HG03460 (cell line): Measurements from ENCODE around the gene GALNT16.
"Not testable (repeated sequence)": the region's sequence is repeated elsewhere in the genome, so short reads cannot be mapped to it uniquely, and the experiment has no call there.

Experiments
- ATAC-seq: cut with Tn5 transposase; IDR thresholded peaks from one replicate; pipeline ENCODE4 v1.9.1; 2021; ENCODE audit not compliant: unreplicated experiment

Gene GALNT16

GRCh38 chr14:69358966-69359365, 99.0 kb downstream of the GALNT16 start:
- no peak for ATAC-seq

GRCh38 chr14:69360438-69361108, 100.6 kb downstream of the GALNT16 start:
- ATAC-seq: peak; percentile 46

GRCh38 chr14:69363055-69363454, 103.1 kb downstream of the GALNT16 start:
- ATAC-seq: no peak

- no peak for ATAC-seq
These were observed 104.0 kb downstream of the GALNT16 start for GRCh38 chr14:69363964-69364363.

- no peak for ATAC-seq
These were observed 104.4 kb downstream of the GALNT16 start for GRCh38 chr14:69364378-69364777.

GRCh38 chr14:69366069-69366468, 106.1 kb downstream of the GALNT16 start:
- no peak for ATAC-seq

- no peak for ATAC-seq
These were observed 106.8 kb downstream of the GALNT16 start for GRCh38 chr14:69366761-69367160.

GRCh38 chr14:69368381-69368780, 108.4 kb downstream of the GALNT16 start:
- ATAC-seq: no peak

- ATAC-seq: no peak
These were observed 110.1 kb downstream of the GALNT16 start for GRCh38 chr14:69370061-69370460.

GRCh38 chr14:69372146-69372545, 112.2 kb downstream of the GALNT16 start:
- ATAC-seq: no peak

GRCh38 chr14:69373104-69373503, 113.1 kb downstream of the GALNT16 start:
- no peak for ATAC-seq

- no peak for ATAC-seq
These were observed 114.3 kb downstream of the GALNT16 start for GRCh38 chr14:69374235-69374634.

GRCh38 chr14:69375182-69375581, 115.2 kb downstream of the GALNT16 start:
- no peak for ATAC-seq

- ATAC-seq: no peak
These were observed 115.8 kb downstream of the GALNT16 start for GRCh38 chr14:69375722-69376121.

GRCh38 chr14:69376439-69376838, 116.5 kb downstream of the GALNT16 start:
- ATAC-seq: no peak

GRCh38 chr14:69378274-69378673, 118.3 kb downstream of the GALNT16 start:
- no peak for ATAC-seq

- ATAC-seq: no peak
These were observed 127.4 kb downstream of the GALNT16 start for GRCh38 chr14:69387311-69387710.

- not testable (repeated sequence) for ATAC-seq
These were observed 131.4 kb downstream of the GALNT16 start for GRCh38 chr14:69391400-69391799.

GRCh38 chr14:69392481-69392880, 132.5 kb downstream of the GALNT16 start:
- no peak for ATAC-seq

GRCh38 chr14:69395929-69396328, 136.0 kb downstream of the GALNT16 start:
- no peak for ATAC-seq

- ATAC-seq: peak; percentile 91
These were observed 138.3 kb downstream of the GALNT16 start, which contains the start of the genes ERH and SLC39A9 for GRCh38 chr14:69398053-69398817. Gene ERH (minus strand): TSS chr14:69398299. CDS start chr14:69398233, 66 bp downstream. Gene SLC39A9 (plus strand): TSS chr14:69398692. CDS start chr14:69399370, 678 bp downstream.

- peak; percentile 6 for ATAC-seq
These were observed 138.9 kb downstream of the GALNT16 start for GRCh38 chr14:69398818-69399210.
